GM21423 (cell line): Measurements from ENCODE around the gene MRPS6.

Source experiments
- ATAC-seq: cut with Tn5 transposase; IDR thresholded peaks from one replicate; pipeline ENCODE4 v1.9.1; 2021; ENCODE audit warnings: mild to moderate bottlenecking, moderate library complexity; ENCODE audit not compliant: unreplicated experiment

MRPS6 gene

DNA sequence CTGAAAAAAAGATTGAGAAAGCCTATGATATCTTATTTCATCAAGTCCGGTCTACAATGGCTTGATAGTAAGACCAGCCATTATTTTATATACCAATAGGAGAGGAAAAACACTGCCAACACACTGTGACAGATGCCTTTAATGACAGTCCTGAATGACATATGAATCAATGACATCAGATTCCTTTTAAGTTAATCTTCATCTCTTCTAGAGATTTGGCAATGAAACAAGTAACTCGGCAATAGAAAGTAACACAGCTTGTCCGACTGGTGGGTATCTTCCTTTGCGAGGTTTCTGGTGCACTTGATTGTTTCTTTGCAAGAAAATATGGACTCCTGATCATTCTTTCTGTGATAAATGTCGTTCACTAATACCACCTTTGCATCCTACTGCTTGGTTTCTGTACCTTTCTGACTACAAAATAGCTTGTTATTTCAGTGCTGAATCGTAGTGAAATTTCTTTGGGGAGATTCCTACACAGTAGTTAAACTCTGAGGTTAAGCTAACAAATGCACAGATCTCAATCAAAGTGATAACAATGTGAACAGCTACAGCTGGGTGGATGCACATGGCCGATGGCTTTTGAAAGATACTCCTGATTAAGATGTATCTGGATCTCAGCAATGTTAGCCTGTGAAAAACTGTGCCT lies 104.7 kb downstream of the MRPS6 start:
- no peak for ATAC-seq

DNA sequence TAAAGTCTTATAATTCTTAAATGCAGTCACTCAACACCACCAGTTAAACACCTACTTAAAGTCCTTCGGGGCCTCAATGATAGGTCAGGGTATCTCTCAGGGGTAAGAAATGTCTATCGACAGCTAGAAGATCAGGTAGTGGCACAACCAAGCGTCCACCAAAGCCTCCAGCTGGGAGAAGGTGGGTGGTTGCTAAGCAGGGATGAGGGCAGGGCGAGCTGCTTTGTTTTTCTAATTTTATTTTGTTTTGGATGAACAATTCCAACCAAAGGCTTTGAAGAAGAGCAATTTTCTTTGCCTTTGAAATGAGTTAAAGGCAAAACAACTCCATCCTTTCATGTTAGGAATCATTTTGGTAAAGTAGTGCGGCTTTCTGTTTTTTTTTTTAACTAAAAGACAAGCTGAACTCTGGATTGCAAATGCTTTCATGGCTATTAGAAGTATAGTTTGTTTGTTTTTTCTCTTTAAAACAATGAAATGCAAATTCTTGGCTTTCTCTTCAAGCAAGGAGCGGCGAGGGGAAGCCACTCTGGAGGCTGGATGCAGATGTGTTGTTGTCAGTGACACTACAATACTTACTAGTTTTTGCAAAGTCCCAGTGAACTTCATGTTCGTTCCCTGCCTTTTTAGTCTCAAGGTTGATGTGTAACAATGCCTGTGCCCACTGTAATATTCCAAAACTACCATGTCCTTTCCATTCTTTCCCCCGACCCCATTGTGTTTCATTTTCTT lies 106.0 kb downstream of the MRPS6 start:
- no peak for ATAC-seq

DNA sequence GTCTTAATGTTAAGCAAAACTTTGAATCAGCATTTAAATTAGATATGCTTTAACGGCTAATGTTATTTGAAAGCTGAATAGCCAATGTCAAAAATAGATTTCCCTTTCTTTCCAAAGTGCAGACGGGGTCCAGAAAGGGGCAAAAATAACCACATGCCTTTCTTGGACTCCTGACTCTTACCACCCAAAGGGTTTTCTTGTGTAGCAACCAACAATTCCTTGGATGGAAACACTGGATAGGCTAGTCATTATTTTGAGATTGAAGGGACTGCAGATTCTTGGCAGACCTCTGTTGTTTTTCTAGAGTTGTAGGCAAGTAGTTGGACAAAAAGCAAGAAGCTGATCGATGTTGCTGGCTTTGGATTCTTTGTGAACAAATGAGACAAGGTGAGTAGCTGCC lies 107.0 kb downstream of the MRPS6 start:
- no peak for ATAC-seq

DNA sequence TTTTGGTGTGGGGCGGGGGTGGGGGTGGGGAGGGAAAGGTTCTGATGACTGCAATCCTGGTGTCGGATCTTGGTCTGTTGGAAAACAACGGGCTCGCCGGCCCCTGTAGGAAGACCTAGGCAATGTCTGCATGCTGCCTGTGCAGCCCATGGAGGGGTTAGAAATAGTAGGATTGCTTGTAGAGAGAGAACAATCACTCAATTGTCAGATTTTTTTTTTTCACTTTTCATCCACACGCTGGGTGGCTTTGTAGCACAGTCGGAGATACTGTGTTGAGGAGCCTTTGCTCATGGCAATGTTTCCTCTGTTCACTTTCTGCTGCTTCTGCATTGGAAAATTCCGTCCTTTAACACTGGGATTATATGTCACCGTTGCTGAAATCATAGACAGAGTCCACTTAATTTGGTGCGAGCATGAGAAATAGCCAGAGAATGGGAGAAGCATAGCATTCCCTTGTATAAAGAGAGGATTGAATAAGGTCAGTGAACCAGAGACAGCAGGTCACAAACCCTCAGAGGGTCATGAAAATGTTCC lies 107.5 kb downstream of the MRPS6 start:
- ATAC-seq, result no peak

DNA sequence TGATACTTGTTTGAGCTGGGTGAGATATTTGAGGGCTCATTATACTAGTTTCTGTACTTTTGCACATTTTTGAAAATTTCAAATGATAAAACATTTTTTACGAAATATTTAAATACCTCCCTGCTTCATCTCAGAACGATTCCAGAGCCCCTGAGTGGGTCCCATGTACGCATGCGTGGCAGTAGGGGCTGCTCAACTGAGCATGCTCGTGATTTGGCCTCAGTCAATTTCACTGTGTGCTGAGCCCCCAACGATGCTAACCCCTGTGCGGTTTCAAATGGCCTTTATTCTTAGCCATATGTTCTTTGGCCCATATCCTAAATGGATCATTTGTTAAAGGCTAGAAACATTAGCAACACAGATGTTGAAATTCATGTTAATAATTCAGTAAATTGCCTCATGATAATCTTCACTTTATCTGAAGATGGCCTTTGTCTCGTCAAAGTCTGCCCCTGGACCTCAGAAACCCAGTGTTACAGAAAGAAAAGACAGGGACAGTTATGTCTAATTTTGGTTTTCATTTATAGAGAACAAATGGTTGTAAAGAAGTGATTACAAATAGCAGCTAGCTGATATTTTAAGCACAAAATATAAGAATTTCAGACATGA lies 108.2 kb downstream of the MRPS6 start:
- no peak for ATAC-seq

DNA sequence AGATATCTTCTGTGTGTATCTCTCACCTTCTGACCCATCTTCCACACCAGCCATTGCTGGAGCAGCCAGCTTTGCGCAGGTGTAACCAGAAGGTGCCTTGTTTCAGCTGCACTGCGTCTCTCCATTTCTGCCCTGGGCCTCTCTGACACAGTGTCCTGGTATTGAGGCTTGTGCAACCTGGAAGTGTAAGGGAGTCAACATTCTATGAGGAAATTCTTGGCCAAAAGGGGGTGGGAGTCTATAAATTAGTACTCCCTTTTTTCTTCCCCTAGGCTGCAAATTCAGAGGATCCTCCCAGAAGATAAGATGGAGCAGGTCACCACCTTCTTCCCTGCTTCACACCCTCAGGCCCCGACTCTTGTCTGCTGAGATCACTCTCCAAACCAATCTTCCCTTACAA lies 109.1 kb downstream of the MRPS6 start:
- no peak for ATAC-seq

DNA sequence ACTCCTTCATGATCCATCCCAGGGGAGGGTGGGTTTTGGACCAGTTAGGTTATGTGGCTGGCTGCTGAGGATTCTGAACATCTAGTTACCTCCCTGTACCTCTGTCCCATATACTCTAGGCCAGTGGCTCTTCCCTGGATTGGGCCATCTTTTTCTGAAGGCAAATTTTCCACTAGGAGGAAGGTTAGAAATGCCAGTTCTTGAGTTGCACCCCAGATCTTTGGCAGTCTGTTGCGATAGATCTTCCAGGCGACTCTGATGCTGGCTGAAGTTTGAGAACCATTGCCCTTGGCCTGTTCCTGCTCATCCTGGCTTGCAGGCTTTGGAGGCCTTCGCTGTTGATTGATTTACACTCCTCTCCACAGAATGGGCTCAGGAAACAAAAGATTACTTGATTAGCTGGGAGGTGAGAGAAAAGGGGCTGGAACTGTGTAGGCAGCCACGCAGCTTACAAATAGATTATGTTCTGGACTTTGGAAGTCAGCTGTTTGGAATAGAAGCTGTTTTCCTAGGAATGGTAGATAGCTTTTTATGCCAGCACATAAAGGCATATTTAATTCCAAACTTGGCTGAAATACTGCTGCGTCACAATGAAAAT lies 110.1 kb downstream of the MRPS6 start:
- ATAC-seq, result no peak

DNA sequence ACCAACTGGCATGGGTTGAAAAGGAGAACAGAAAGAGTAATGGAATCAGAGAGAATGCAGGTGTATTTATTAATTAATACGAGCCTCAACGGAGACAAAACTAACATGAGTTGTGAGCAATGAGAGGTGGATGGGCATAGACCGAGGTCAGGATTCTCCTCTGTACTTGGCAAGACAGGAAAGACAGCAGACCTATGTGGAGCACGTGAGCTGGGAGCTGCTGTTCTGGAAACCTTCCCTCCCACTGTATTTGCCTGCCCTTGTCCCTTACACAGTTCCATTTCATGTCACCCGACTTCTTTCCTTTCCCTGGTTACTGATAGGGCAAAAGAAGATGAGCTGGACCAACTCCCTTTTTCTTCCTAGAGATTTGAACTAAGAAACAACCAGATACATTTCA lies 110.9 kb downstream of the MRPS6 start:
- ATAC-seq, result no peak

DNA sequence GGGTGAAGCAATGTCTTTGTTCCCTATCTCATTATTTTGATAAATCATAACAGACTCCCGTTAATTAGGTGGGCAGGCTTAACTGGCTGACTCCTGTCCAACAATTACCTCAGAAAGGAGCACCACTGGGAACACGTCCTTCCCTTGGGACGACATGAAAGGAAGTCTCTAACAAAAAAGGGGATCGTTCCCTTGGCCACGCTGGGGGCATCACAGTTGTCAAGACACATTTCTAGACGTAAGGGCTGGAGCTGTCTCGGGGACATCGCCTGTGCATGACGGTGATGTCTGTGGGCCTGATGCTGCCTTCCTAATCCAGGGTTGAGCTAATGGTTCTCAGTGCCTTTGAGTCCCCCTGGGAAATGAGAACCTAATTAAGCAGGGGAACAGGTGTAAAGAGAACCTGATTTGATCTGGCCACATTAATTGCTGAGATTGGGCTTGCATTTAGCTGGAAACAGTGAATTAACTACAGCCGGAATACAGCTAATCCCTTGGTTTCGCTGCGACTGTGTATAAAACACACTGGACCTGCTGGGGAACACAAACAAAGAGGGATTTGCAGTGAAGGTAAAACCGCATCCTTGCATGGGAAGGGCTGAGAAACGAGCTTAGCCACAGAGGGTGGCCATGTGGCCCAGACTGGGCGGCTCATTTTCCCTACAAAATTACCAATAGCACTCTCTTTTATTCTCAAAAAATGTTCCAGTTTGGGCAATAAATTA lies 111.8 kb downstream of the MRPS6 start:
- no peak for ATAC-seq

DNA sequence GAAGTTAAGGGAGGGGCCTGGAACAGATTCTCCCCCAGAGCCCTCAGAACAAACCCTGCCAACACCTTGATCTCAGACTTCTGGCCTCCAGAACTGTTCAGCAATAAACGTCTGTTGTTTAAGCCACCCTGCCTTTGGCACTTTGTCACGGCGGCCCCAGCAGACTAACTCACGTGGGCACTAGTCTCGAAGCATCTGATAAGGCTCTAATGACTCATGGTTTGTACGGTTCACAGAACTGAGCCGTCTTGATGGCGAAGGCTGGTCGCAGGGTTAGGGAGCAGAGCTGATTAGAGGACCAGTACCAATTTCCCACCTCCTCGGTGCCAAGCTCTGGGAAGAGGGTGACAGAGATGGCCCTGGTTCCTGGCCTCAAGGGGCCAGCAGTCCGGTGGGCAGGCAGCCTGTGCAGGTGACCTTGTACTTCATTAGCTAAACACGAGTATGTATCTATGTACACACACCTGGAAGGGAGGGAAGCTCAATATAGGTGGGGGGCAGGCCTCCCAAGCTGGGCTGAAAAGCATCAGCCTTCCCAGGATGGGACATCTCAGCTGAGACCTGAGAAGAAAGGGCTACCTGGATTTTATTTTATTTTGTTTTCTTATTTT lies 112.8 kb downstream of the MRPS6 start:
- ATAC-seq, result no peak

DNA sequence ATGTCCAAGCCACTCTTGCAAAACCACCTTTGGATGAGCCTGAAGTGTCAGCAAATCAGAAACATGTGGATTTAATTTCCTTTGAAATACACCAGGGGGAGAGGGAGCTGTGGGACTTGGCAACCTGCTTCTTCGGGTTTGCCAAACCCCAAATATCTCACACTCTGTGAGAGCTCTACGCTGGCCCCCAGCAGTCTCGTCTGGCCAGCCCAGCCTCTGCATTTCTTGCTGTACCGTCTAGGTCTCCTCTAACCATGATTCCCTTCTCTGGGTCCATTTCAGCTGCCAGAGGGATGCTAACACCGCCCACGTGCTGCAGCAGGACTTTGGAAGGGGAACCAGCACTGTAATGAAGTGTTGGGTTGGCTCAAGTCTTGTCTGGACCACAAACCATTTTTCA lies 114.6 kb downstream of the MRPS6 start:
- no peak for ATAC-seq

DNA sequence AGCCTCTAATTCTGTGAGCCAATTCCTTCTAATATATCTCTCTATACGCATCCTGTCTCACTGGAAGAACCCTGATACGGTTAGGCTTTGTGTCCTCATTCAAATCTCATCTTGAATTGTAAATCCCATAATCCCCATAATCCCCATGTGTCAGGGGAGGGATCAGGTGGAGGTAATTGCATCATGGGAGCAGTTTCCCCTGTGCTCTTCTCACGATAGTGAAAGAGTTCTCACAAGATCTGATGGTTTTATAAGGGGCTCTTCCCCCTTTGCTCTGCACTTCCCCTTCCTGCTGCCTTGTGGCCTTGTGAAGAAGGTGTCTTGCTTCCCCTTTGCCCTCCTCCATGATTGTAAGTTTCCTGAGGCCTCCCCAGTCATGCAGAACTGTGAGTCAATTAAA lies 116.1 kb downstream of the MRPS6 start:
- ATAC-seq, result no peak

DNA sequence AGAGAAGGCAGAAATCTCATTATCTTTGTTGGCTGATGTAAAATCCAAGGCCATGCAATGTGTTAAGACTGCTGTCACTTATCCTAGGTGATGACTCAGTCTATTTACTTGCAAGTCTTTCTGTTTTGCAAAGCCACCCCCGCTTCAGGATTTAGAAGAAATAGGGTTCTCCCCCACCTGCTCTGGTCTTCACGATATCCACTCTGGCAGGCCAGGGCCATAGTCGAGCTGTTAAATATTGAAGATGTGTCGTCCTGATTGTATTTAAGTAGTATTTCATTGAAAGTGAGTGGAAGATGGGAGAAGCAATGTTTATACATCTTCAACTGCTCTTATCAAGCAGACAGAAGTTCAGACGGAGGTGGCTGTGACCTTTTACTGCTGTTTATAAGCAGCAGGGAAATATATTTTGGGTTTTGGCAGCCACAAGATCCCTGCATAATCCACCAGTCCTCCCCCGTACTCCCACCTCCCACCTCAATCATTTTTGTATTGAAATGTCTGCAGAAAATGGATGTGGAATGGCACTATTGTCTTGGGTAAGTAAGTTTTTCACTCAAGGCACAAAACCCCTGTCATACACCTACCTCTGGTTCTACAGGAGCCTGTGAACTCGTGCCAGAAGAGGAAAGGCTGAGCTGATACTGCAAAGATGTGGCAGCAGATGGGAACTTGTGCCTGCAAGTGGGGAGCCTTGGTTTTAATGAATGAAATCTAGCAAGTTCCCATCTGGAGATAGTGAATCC lies 117.4 kb downstream of the MRPS6 start:
- no peak for ATAC-seq

DNA sequence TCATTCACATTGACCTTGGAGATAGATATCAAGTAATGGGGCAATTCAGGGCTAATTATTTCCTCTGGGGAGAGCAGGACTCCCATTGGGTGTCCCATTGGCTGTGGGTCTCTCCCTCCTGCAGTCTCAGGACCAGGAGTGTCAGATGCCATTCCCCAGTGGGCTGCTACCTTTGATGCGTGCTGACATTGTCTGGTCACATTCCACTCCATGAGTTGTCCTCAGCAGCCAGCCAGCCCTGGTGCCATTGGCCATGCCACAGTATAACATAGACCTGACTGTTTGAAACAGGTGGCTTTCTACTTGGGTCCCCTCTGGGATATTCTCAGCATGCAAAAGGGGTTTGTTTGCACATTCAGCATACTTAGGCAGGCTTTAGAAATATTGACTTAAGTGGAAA lies 118.5 kb downstream of the MRPS6 start:
- ATAC-seq, result no peak
